Stimulated activated CD8-positive, alpha-beta memory T cell treated with anti-CD3 and anti-CD28 coated beads, Interleukin-4, amount 100 ng/mL, for 1 hour (primary cell): ENCODE data around the gene MRC1.

ENCODE experiments used
- DNase-seq, 2 donors: peaks; one replicate each; pipeline ENCODE4 v3.0.0-alpha.2; 2020; ENCODE audit warnings: low read depth in 2 of 2, low spot score in 1 of 2

MRC1 gene

DNA sequence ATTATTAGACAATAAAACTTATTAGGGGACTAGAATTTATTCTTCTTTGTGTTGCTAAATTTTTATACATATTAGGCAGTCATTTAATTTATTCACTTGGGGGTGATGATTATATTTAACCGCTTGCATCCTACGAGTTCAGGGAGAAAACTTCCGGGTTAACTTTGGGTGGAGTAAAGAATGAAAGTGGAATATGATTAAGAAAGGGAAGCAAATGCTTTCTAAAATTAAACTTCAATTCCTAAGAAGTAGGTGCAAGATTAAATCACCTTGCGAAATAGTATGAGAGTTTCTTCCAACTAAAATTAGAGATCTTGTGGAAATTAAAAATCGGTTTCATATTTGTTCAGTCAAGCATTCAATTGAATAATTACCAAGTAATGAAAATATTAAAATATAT lies 33.5 kb downstream of the MRC1 start:
- no peak for DNase-seq

DNA sequence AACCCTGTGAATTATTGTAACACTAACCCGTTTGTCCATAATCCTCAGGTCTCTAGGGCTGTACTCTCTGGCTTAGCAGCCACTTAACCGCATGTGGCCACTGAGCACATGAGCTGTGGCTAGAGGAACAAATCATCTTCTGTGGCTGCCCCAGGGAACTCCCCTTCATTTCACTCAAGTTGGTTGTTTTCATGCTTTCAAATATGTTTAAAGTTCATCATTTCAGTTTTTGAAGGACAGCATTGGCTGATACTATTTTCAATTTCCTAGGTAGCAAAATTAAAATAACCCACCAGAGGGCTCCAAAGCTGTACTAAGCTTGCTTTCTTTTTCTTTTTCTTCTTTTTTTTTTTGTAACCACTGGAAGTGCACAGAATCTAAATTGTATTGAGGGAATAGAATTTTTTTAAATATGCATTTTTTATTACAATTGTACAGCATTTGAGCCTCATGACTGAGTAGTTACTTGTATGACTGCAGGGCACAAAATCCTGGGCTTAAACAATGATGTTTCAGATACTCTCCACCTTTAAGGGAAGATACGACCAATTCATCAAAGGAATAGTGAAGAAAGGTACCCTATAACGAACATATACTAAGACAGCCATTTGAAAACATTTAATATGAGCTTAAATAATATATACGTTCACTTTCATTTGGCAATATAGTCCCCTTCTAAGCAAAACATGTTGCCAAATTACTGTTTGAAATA lies 38.6 kb downstream of the MRC1 start:
- no peak for DNase-seq

DNA sequence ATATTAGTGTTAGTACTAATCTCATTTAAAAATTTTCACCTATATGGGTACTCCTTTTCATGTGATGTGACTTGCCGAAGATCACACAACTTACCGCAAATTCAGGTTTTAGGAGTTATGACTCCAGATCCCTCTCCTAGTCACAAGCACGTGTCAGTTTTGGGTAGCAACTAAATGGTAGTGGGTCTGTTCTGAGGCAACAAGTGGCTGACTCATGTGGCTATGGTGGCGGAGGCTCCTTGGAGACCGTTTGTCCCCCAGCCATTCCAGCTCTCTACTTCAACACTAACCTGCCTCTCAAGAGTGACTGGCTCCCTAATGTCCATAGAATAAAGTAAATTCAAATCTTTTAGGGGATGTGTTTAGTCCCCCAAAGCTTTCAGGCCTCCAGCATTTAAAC lies 39.5 kb downstream of the MRC1 start:
- no peak for DNase-seq

DNA sequence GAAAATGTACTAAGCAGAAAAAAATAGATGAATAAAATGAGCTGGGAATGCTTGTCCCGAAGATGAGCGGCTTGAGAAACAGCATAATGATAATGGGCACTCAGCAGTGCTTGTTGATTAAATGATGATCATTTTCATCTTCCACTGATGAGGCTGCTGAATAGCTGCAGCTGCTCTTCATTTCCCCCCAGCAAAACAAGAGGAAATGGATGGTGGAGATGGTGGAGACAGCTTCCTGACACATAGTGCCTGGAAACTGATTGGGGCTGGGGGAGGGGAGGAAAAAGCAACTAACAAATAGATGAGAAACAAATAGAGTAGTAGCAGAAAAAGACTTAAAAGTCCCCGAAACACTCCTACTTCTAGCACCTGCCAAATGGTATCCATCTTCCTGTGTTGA lies 41.4 kb downstream of the MRC1 start:
- no peak for DNase-seq

DNA sequence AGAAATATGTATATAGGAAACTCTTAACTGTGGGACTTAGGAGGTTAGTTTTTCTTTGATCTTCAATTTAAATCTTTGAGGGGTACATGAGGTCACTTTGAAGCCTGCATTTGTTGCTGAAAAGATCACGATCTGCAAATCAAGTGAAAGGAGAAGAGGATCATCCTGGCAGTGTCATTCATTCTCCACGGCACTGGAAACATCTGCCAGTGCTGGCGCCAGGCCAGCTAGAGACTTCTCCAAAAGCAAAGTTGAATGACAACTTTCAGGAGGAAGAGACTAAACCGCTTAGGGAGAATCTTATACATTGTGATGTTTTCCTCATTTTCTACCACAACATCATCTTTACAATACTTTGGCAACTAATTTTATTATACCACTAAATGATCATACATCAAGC lies 42.5 kb downstream of the MRC1 start:
- no peak for DNase-seq

DNA sequence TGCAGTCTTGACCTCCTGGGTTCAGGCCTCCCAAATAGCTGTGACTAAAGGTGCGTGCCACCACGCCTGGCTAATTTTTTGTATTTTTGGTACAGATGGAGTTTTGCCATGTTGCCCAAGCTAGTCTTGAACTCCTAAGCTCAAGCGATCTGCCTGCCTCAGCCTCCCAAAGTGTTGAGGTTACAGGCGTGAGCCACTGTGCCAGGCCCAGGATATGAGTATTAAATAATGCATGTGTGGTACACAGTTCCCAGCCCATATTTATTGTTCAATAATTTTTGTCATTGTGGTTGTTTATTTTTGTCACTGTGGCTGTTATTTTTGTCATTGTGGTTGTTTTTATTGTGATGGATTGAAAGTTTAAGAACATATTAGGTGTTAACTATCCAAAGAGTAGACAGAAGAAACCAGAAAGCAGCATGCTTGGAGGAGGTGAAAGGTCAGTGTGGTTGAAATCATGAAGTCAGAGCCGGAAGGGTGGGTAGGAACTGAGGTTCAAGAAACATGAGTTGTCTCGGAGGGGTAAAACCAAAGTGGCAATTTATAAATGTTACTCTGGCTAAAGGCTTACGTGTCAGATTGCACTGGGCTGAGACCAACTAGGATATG lies 45.0 kb downstream of the MRC1 start:
- no peak for DNase-seq

DNA sequence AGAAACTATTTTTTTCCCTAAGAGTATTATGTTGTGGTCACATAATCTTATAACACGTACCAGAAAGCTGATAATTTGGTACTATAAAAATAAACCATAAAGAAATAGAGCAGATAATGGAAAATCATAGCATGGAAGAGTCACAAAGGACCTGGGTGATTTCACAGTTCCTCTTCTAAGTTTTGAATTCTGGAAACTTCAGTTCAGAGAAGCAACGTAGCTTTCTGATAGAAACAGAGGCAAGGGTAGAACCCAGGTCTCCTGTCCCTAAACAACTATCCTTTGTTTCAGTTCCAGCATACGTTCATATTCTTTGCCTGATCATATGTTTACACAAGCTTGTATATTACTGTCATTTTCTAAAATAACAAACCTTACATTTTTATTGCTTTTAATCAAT lies 47.9 kb downstream of the MRC1 start:
- DNase-seq = no peak

DNA sequence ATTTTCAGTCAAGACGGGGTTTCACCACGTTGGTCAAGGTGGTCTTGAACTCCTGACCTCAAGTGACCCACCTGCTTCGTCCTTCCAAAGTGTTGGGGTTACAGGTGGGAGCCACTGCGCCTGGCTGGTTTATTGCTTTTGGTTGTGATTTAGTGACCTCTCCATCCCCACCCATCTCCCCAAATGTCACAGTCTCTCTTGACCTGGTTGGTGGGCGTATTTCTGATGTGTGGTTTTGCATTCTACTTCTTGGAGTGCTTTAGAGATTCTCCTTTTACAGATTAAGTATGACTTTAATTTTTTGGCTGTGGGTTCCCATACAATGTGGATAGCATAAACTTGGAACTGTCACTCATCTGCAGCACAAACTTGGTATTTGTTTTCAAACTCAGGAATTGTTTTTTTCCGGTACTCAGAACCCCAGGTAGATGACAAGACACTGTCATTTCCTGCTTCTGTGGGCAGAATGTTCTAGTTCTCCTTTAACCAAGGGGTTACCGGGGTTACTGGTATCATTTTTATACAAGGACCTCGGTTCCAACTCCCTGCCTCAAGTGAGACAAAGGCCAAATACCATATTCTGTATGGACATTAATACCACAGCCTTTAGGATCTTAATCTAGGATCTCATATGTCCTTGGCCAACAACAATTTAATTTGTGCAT lies 50.5 kb downstream of the MRC1 start:
- no peak for DNase-seq

DNA sequence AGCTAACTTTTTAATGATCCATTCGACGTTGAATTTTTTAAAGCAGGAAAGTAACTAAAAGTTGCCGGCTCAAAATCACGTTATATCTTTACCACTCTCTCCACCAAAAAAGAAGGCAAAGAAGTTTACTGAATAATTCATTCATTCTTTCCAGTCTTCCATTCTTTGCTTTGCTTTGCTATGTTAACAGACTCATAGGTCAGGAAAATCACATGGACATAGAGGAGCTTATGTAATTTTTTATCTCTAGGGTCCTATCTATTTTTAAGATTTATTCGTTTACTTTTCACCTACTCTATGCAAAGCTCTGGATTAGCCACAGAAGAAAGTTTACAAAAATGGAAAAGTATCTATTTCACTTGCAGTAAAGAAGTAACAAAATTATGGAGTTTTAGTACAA lies 52.6 kb downstream of the MRC1 start:
- DNase-seq = no peak

DNA sequence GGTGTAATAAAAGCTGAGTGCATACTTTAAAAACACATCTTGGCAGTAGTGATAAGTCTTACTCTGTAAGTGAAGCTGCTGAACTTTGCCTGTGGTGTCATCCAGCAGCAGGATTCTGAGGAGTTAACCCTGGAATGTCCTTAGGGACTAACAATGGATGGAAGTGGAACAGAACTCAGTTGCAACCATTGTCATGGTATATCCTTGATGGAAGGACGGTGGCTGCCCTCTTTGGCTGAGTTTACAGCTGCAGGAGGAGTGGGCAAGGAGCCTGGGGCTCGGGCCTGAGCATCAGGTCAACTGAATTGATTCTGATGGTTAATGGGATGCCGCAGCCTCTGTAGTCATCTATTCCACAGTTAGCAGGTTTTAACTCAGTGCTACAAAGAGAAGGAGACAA lies 56.2 kb downstream of the MRC1 start:
- no peak for DNase-seq

DNA sequence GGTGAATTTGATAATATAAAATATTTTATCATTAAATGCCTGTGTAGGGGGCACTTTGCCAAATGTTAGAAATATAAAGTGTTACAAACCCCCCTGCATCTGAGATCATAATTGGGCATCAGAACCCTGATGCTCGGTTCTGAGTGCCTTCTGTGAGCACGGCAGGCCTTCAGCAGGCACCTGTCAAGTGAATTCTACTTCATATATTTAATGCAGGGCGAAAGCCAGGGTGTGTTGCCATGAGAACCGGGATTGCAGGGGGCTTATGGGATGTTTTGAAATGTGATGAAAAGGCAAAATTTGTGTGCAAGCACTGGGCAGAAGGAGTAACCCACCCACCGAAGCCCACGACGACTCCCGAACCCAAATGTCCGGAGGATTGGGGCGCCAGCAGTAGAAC lies 57.2 kb downstream of the MRC1 start:
- DNase-seq = no peak

DNA sequence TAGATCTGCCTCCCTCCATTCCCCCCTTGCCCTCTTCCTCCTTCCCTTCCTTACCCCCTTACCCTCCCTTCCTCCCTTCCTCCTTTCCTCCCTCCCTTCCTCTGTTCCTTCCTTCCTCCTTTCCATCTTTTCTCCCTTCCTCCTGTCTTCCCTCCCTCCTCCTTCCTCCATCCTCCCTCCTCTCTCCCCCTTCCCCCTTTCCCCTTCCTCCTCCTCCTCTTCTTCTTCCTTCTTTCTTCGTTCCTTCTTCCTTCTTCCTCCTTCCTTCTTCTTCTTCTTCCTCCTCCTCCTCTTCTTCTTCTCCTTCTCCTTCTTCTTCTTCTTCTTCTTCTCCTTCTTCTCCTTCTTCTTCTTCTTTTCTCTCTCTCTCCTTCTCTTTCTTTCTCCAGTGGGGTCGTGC lies 57.9 kb downstream of the MRC1 start:
- no peak for DNase-seq

DNA sequence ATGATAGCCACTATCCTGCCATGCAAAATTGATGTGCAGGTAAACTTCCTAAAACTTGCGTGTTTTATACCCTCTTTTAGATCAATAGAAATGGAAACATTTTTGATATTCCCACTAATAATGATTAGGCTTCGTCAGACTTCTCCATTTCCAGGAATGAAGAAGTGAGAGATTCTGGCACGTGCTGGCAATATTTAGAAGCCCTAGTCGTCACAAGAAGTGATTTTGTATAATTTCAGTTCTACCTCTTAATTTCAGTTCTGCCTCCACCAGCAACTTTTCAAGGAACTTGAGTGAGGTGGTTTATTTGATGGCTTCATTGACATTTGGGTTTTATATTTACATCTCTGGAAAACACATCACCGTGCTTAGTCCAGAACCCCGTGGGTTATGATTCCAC lies 61.9 kb downstream of the MRC1 start:
- DNase-seq = no peak

DNA sequence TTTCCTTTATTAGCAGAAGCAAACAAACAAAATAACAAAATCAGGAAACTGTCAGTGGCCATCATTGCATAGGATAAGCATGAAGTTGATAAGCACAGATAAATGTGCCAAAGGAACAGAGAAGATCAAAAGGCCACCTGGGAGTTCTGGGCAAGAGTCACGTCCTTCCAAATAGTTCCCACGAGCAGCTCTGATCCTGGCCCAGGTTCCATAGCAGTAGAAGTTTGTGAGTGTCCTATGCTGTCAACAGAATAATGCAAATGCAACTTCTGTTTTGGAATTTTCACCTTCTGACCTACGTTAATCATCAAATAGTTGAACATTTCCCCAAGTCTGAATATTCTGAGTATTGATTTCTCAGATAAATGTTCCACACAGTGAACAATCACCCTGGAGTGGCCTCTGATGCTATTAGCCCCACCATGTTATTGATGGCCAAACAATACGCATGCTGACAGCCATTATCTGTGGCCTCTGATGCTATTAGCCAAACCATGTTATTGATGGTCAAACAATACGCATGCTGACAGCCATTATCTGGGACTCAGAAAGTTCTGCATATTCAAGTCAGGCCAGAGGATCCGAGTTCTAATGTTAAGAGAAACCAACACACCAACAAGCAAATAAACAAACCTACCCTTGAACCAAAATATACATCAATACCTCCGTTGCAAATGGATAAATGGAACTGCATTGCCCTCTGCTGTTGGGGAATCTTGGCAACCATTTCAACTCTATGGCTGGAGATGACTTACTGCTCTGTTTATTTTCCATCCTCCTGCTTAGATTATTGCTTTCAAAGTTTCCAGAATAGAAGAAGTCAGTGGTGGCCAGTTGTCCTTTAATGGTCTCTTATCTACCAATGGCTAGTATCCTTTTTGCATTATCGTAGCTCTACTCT lies 63.3 kb downstream of the MRC1 start:
- no peak for DNase-seq

DNA sequence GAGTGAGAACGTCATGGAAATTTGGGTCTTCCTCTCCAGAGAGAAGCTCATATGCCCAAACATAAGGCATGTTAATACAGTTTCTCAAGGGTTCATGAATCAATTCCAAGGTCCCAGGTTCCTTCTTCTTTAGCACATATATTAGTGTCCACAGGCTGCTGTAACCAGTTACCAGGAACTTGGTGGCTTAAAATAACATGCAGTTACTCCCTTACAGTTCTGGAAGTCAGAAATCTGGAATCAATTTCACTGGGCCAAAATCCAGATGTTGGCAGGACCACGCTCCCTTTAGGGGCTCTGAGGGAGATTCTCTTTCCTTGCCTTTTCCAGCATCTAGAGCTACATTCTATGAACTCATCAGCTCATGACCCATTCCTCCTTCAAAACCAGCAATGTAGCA lies 64.8 kb downstream of the MRC1 start:
- no peak for DNase-seq

DNA sequence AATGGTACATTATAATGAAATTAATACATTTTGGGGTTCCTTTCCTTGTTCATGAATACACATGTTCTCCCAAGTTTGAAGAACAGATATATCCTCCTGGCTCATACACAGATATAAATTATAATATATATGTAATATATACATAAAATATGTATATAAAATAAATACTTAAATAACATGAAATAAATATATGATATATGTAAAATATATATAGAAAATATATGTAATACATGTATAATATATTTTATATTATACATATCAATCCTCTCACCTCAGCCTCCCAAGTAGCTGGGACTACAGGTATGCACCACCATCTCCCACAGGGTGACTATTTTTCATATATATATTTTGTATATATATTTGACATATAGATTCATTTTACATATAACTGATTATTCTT lies 68.0 kb downstream of the MRC1 start:
- no peak for DNase-seq

DNA sequence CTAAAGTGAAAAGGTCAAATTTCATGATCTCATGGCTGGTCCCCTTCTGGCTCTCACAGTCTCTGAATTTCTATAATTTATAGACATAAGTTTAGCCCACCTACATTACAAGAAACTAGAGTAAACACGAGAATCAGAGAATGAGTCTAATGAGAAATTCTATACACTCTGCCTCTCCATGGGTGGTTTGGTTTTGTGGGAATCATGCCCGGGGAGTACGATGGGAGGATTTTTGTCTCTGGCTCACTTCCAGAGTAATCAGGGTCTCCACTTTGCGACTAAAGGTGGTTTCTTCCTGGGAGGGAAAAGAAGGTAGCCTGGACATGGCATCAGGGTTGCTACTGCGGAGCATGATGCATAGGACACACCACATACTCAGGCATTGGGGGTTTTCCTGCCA lies 69.7 kb downstream of the MRC1 start:
- no peak for DNase-seq

DNA sequence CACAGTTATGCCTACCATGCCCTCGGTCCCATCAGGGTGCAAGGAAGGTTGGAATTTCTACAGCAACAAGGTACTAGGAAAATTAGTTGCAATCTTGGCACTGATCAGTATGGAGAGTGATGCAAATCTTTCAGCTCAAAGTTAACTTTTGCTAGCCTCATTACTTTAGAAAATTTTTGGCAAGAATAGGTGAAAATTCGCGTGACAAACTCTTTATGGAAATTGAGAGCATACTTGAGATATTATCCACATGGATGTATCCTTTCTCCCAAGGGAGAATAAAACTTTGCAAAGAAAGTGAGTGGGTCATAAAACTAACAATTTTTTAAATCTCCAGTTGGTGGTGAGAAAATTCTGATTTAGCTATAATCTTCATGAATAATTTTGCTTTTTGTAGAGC lies 71.5 kb downstream of the MRC1 start:
- DNase-seq = no peak

DNA sequence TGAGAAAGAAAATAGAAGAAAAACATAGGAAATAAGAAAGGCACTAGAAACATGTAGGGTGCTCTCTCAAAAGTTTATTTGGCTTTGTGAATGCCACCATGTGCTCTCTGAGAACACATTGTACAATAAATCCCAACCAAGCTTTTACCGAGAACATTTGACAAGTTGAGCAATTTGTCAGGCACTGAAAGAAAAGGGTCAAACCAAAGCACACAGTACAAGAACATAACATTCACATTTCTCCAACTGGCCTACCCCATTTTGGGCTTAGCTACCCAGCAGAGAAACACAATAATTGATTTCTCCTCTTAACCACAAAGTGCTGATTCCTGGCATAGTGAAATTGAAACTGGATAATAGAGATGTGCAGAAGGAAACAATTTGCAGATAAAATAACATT lies 73.4 kb downstream of the MRC1 start:
- DNase-seq = no peak

DNA sequence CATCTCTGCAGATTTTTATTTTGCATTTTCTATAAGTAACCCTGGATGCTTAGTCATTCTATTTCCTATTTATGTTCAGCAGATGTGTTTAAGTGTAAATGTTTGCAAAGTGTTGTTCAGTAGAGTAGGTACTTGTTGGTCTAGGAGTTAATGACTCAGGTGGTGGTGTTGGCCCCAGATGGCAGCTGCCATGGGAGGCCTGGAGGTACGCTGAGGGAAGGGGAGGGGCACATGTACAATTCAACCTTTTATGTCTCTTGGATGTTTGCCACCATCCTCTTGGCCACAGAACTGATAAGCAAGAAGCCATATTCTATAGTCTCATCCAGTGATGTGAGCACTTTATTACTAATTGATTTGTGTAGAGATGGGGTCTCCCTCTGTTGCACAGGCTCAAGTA lies 74.5 kb downstream of the MRC1 start:
- DNase-seq = no peak

DNA sequence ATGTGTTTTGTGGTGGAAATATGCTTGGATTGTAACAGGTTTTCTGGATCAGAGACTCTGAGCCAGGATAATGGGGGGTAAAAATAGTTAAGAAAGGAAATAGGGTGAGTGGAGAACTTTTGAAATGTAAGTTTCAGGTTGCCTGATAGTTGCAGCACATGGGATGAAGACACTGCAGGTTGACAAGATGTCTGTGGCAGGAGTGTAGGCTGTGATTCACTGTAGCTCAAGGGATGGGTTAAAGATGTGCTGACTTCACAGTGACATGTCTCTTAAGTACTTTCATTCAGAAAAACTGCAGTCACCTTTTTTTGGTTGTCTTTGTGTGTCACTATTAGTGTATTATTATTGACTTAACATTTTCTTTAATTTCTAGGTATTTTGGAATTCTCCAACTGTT lies 79.0 kb downstream of the MRC1 start:
- DNase-seq = no peak

DNA sequence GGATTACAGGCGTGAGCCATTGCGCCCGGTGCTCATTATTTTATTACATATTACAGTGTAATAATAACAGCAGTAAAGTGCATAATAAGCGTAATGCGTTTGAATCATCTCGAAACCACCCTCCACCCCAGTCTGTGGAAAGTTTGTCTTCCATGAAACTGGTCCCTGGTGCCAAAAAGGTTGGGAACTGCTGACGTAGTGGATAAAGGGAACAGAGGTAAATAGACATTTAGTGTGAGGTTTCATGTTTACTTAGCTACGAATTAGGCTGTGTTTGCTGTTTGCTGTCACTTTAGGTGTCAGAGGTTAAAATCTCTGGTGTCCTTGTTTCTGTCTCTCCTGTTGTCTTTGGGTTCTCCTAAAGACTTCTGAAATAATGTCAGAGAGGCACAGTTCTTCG lies 82.3 kb downstream of the MRC1 start:
- DNase-seq = no peak
